ENCODE measurements around the gene RDH13.

DNA sequence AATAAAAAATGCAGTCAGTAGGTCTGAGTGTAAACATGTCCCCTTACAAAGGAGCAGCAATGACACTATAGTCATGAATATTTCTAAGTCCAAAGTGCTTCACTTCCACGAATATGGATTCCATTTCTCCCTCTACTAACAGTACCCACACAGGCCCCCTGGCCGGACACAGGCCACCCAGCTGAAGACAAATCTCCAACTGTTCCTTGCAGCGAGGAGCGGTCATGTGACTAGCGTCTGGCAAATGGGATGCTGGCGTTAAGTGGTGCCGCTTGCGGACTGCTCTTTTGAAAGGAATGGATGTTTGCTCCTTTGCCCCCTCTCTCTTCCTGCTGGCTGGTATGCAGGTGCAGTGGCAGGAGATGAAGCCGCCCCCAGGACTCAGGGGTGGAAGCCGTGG, 38.3 kb upstream of the RDH13 start:
- TF ChIP-seq, protein P1, sequence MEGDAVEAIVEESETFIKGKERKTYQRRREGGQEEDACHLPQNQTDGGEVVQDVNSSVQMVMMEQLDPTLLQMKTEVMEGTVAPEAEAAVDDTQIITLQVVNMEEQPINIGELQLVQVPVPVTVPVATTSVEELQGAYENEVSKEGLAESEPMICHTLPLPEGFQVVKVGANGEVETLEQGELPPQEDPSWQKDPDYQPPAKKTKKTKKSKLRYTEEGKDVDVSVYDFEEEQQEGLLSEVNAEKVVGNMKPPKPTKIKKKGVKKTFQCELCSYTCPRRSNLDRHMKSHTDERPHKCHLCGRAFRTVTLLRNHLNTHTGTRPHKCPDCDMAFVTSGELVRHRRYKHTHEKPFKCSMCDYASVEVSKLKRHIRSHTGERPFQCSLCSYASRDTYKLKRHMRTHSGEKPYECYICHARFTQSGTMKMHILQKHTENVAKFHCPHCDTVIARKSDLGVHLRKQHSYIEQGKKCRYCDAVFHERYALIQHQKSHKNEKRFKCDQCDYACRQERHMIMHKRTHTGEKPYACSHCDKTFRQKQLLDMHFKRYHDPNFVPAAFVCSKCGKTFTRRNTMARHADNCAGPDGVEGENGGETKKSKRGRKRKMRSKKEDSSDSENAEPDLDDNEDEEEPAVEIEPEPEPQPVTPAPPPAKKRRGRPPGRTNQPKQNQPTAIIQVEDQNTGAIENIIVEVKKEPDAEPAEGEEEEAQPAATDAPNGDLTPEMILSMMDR (IDR thresholded peaks at IDR 0.05; ENCODE audit: low read depth, low read length, missing input control), result no peak
- TF ChIP-seq RAD21 (IDR thresholded peaks at IDR 0.05), result no peak
- TF ChIP-seq, protein P2, sequence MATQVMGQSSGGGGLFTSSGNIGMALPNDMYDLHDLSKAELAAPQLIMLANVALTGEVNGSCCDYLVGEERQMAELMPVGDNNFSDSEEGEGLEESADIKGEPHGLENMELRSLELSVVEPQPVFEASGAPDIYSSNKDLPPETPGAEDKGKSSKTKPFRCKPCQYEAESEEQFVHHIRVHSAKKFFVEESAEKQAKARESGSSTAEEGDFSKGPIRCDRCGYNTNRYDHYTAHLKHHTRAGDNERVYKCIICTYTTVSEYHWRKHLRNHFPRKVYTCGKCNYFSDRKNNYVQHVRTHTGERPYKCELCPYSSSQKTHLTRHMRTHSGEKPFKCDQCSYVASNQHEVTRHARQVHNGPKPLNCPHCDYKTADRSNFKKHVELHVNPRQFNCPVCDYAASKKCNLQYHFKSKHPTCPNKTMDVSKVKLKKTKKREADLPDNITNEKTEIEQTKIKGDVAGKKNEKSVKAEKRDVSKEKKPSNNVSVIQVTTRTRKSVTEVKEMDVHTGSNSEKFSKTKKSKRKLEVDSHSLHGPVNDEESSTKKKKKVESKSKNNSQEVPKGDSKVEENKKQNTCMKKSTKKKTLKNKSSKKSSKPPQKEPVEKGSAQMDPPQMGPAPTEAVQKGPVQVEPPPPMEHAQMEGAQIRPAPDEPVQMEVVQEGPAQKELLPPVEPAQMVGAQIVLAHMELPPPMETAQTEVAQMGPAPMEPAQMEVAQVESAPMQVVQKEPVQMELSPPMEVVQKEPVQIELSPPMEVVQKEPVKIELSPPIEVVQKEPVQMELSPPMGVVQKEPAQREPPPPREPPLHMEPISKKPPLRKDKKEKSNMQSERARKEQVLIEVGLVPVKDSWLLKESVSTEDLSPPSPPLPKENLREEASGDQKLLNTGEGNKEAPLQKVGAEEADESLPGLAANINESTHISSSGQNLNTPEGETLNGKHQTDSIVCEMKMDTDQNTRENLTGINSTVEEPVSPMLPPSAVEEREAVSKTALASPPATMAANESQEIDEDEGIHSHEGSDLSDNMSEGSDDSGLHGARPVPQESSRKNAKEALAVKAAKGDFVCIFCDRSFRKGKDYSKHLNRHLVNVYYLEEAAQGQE (IDR thresholded peaks at IDR 0.05), result no peak
- TF ChIP-seq, protein P3, sequence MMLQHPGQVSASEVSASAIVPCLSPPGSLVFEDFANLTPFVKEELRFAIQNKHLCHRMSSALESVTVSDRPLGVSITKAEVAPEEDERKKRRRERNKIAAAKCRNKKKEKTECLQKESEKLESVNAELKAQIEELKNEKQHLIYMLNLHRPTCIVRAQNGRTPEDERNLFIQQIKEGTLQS (IDR thresholded peaks at IDR 0.05), result no peak
- TF ChIP-seq, protein P4, sequence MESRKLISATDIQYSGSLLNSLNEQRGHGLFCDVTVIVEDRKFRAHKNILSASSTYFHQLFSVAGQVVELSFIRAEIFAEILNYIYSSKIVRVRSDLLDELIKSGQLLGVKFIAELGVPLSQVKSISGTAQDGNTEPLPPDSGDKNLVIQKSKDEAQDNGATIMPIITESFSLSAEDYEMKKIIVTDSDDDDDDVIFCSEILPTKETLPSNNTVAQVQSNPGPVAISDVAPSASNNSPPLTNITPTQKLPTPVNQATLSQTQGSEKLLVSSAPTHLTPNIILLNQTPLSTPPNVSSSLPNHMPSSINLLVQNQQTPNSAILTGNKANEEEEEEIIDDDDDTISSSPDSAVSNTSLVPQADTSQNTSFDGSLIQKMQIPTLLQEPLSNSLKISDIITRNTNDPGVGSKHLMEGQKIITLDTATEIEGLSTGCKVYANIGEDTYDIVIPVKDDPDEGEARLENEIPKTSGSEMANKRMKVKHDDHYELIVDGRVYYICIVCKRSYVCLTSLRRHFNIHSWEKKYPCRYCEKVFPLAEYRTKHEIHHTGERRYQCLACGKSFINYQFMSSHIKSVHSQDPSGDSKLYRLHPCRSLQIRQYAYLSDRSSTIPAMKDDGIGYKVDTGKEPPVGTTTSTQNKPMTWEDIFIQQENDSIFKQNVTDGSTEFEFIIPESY (IDR thresholded peaks at IDR 0.05), result no peak
